ENCODE data around the gene LMX1B.

- TF ChIP-seq EZH2 (IDR thresholded peaks at IDR 0.05; ENCODE audit: low read length) = no peak
- TF ChIP-seq, protein P1, sequence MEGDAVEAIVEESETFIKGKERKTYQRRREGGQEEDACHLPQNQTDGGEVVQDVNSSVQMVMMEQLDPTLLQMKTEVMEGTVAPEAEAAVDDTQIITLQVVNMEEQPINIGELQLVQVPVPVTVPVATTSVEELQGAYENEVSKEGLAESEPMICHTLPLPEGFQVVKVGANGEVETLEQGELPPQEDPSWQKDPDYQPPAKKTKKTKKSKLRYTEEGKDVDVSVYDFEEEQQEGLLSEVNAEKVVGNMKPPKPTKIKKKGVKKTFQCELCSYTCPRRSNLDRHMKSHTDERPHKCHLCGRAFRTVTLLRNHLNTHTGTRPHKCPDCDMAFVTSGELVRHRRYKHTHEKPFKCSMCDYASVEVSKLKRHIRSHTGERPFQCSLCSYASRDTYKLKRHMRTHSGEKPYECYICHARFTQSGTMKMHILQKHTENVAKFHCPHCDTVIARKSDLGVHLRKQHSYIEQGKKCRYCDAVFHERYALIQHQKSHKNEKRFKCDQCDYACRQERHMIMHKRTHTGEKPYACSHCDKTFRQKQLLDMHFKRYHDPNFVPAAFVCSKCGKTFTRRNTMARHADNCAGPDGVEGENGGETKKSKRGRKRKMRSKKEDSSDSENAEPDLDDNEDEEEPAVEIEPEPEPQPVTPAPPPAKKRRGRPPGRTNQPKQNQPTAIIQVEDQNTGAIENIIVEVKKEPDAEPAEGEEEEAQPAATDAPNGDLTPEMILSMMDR (optimal IDR thresholded peaks at IDR 0.05 in 1 of 3, IDR thresholded peaks at IDR 0.05 in 1 of 3, conservative IDR thresholded peaks at IDR 0.05 in 1 of 3; ENCODE audit: extremely low read depth in 1 of 3, insufficient read depth in 2 of 3, low read length in 3 of 3) = no peak
Measured at GRCh38 chr9:126642839-126643238, 29.1 kb downstream of the LMX1B start.
